Activated CD8-positive, alpha-beta T cell treated with anti-CD3 and anti-CD28 coated beads, Interleukin-2, amount 10 ng/mL, durations not matched to agents 7 days and 5 days (primary cell): Measurements from ENCODE around the gene SLC50A1. TPM values are rescaled to one million over a fixed set of nuclear protein-coding genes. Genes with fewer than 3 reads are reported as not detected.
A peak's percentile ranks its signal among the peaks of the same experiment; 100 is the strongest.

Experiments
- ATAC-seq: fragments of 150-1000 bp; cut with Tn5 transposase; one replicate; pipeline ENCODE4 v1.10.0; 2021; ENCODE audit warnings: moderate library complexity
- CTCF ChIA-PET: fragments of 350-600 bp; sonication (Branson Sonifier 250); formaldehyde crosslinking; loops from one replicate; lab custom pipeline; 2021; ENCODE audit warnings: antibody characterized with exemption; lab: Charles Lee
- POLR2A ChIA-PET: fragments of 350-600 bp; sonication (Branson Sonifier 250); formaldehyde crosslinking; loops from one replicate; lab custom pipeline; 2021; ENCODE audit warnings: antibody characterized with exemption; lab: Charles Lee
- DNase-seq: peaks from one replicate; pipeline ENCODE4 v3.0.0-alpha.2; 2020
- H3K27ac Mint-ChIP-seq: one replicate; pipeline ENCODE4 v1.8.0; 2021; ENCODE audit warnings: mild to moderate bottlenecking, mixed read lengths
- H3K27me3 Mint-ChIP-seq: one replicate; pipeline ENCODE4 v1.8.0; 2021; ENCODE audit warnings: low read depth, mixed read lengths
- H3K36me3 Mint-ChIP-seq: one replicate; pipeline ENCODE4 v1.8.0; 2021; ENCODE audit warnings: low read depth, mixed read lengths
- H3K4me1 Mint-ChIP-seq: one replicate; pipeline ENCODE4 v1.8.0; 2021; ENCODE audit warnings: low read depth, mixed read lengths
- H3K4me3 Mint-ChIP-seq: one replicate; pipeline ENCODE4 v1.8.0; 2021; ENCODE audit warnings: mild to moderate bottlenecking, mixed read lengths
- H3K9me3 Mint-ChIP-seq: one replicate; pipeline ENCODE4 v1.8.0; 2022; ENCODE audit warnings: mixed read lengths; ENCODE audit not compliant: insufficient read depth
- total RNA-seq, 2 experiments: library from RNA; stranded (reverse); gene quantifications; one replicate each; pipeline ENCODE4 v1.2.3, GENCODE V29; 2021

The SLC50A1 gene
- 10 to 100 TPM; 37.5 to 38.9 TPM for total RNA-seq

- ATAC-seq, result peak; percentile 84
- Mint-ChIP-seq H3K4me3 (peak within 1 kb of the TSS; percentile 98), H3K4me1 (peaks cover 47% of the 10 kb centered on the region), H3K27me3 (no peaks in the 10 kb centered on the region), H3K27ac (peak within 1 kb of the TSS; percentile 99), H3K9me3 (no peaks in the 10 kb centered on the region), H3K36me3 (peaks cover 24% of the 10 kb centered on the region)
- POLR2A ChIA-PET, result interaction anchor here (0.5 to 1.4 kb wide), 9 partner anchors 10 to 364 kb away, joined by 3 to 9 read pairs (median 3); partner anchors contain the start of gene CKS1B
- DNase-seq, result peak; percentile 95
- CTCF ChIA-PET, result interaction anchor here (1.0 to 5.7 kb wide), 7 partner anchors 32 to 117 kb away, joined by 3 to 41 read pairs (median 17); partner anchors contain the start of gene KRTCAP2
Measured at GRCh38 chr1:155135415-155136028, at the start of gene SLC50A1. SLC50A1 (plus strand) TSS chr1:155135852; CDS start chr1:155135912, 60 bp downstream.

GRCh38 chr1:155086128-155086741 lies 49.4 kb upstream of the SLC50A1 start:
- Mint-ChIP-seq H3K4me1 (peaks cover 38% of the 10 kb centered on the region), H3K27ac (peak overlapping the region; percentile 78), H3K4me3 (peak overlapping the region; percentile 91), H3K27me3 (peaks cover 23% of the 10 kb centered on the region), H3K9me3 (no peaks in the 10 kb centered on the region), H3K36me3 (no peaks in the 10 kb centered on the region)
- CTCF ChIA-PET, result interaction anchor here (1.0 to 4.8 kb wide), 15 partner anchors 9 to 164 kb away, joined by 3 to 201 read pairs (median 15); partner anchors contain the start of genes ADAM15, EFNA4, KRTCAP2 and LENEP
- POLR2A ChIA-PET, result no interaction called here
- ATAC-seq, result peak; percentile 13
- DNase-seq, result peak; percentile 89

- CTCF ChIA-PET, result interaction anchor here (1.1 to 4.8 kb wide), 9 partner anchors 9 to 164 kb away, joined by 3 to 201 read pairs (median 18); partner anchors contain the start of genes EFNA4, KRTCAP2, SLC50A1 and TRIM46
- DNase-seq, result no peak
- peaks cover 38% of the 10 kb centered on the region for H3K4me1 Mint-ChIP-seq
- no peaks in the 10 kb centered on the region for H3K9me3 Mint-ChIP-seq
- H3K27ac Mint-ChIP-seq, result no peak overlapping the region
- no peak for ATAC-seq
- no peak overlapping the region for H3K4me3 Mint-ChIP-seq
- H3K27me3 Mint-ChIP-seq, result peaks cover 18% of the 10 kb centered on the region
- no peaks in the 10 kb centered on the region for H3K36me3 Mint-ChIP-seq
- POLR2A ChIA-PET, result no interaction called here
Measured at GRCh38 chr1:155086856-155087535, 48.7 kb upstream of the SLC50A1 start.

GRCh38 chr1:155091071-155092051 lies 44.3 kb upstream of the SLC50A1 start:
- no peak overlapping the region for H3K4me3 Mint-ChIP-seq
- H3K27ac Mint-ChIP-seq, result no peak overlapping the region
- H3K27me3 Mint-ChIP-seq, result peaks cover 16% of the 10 kb centered on the region
- H3K9me3 Mint-ChIP-seq, result no peaks in the 10 kb centered on the region
- H3K36me3 Mint-ChIP-seq, result no peaks in the 10 kb centered on the region
- ChIA-PET CTCF (interaction anchor here (0.6 to 5.8 kb wide), 50 partner anchors 9 to 507 kb away, joined by 3 to 166 read pairs (median 4); partner anchors contain the start of genes ADAM15, DPM3, EFNA1 and EFNA3), POLR2A (interaction anchor here (0.6 to 1.9 kb wide), 2 partner anchors 28 to 76 kb away, joined by 3 to 4 read pairs; no protein-coding TSS in a partner anchor)
- DNase-seq, result peak; percentile 85
- peak; percentile 84 for ATAC-seq
- H3K4me1 Mint-ChIP-seq, result peaks cover 8% of the 10 kb centered on the region

GRCh38 chr1:155092131-155092530 lies 43.5 kb upstream of the SLC50A1 start:
- Mint-ChIP-seq H3K4me3 (no peak overlapping the region), H3K27me3 (peaks cover 16% of the 10 kb centered on the region), H3K36me3 (no peaks in the 10 kb centered on the region), H3K4me1 (peaks cover 7% of the 10 kb centered on the region), H3K27ac (no peak overlapping the region), H3K9me3 (no peaks in the 10 kb centered on the region)
- ChIA-PET POLR2A (interaction anchor here (0.6 to 1.9 kb wide), 2 partner anchors 29 to 75 kb away, joined by 3 to 4 read pairs; no protein-coding TSS in a partner anchor), CTCF (interaction anchor here (0.6 to 5.8 kb wide), 33 partner anchors 11 to 135 kb away, joined by 3 to 166 read pairs (median 7); partner anchors contain the start of genes ADAM15, EFNA1, EFNA3 and KRTCAP2)
- DNase-seq, result no peak
- ATAC-seq, result no peak

GRCh38 chr1:155092641-155093040 lies 43.0 kb upstream of the SLC50A1 start:
- Mint-ChIP-seq H3K27me3 (peaks cover 16% of the 10 kb centered on the region), H3K4me1 (peaks cover 7% of the 10 kb centered on the region), H3K9me3 (no peaks in the 10 kb centered on the region), H3K4me3 (no peak overlapping the region), H3K36me3 (no peaks in the 10 kb centered on the region), H3K27ac (no peak overlapping the region)
- DNase-seq, result no peak
- ChIA-PET CTCF (interaction anchor here (1.7 to 5.8 kb wide), 9 partner anchors 14 to 83 kb away, joined by 4 to 166 read pairs (median 10); partner anchors contain the start of genes EFNA3, KRTCAP2, SLC50A1 and TRIM46), POLR2A (interaction anchor here (1.9 kb wide), 1 partner anchor 74 kb away, joined by 4 read pairs; no protein-coding TSS in a partner anchor)
- no peak for ATAC-seq

GRCh38 chr1:155093911-155094621 lies 41.6 kb upstream of the SLC50A1 start:
- Mint-ChIP-seq H3K4me1 (peaks cover 7% of the 10 kb centered on the region), H3K4me3 (no peak overlapping the region), H3K27me3 (peaks cover 16% of the 10 kb centered on the region), H3K27ac (no peak overlapping the region), H3K36me3 (no peaks in the 10 kb centered on the region), H3K9me3 (no peaks in the 10 kb centered on the region)
- POLR2A ChIA-PET, result no interaction called here
- CTCF ChIA-PET, result interaction anchor here (1.3 to 4.5 kb wide), 5 partner anchors 9 to 79 kb away, joined by 3 to 53 read pairs (median 23); partner anchors contain the start of gene KRTCAP2
- ATAC-seq, result no peak
- DNase-seq, result no peak

GRCh38 chr1:155094622-155094948 lies 41.1 kb upstream of the SLC50A1 start:
- no peaks in the 10 kb centered on the region for H3K9me3 Mint-ChIP-seq
- POLR2A ChIA-PET, result no interaction called here

GRCh38 chr1:155099331-155099730 lies 36.3 kb upstream of the SLC50A1 start:
- no peaks in the 10 kb centered on the region for H3K36me3 Mint-ChIP-seq
- POLR2A ChIA-PET, result no interaction called here
- no peak for ATAC-seq

More at GRCh38 chr1:155094622-155094948, 41.1 kb upstream of the SLC50A1 start:
- no peaks in the 10 kb centered on the region for H3K36me3 Mint-ChIP-seq
- CTCF ChIA-PET, result interaction anchor here (1.2 to 4.5 kb wide), 5 partner anchors 9 to 78 kb away, joined by 3 to 53 read pairs (median 23); partner anchors contain the start of gene KRTCAP2
- no peak overlapping the region for H3K27ac Mint-ChIP-seq
- H3K27me3 Mint-ChIP-seq, result peaks cover 16% of the 10 kb centered on the region
- no peak for ATAC-seq
- H3K4me1 Mint-ChIP-seq, result peaks cover 7% of the 10 kb centered on the region
- H3K4me3 Mint-ChIP-seq, result no peak overlapping the region
- DNase-seq, result no peak

GRCh38 chr1:155103325-155103724 lies 32.3 kb upstream of the SLC50A1 start:
- ChIA-PET CTCF (interaction anchor here (2.9 kb wide), 1 partner anchor 12 kb away, joined by 7 read pairs; no protein-coding TSS in a partner anchor), POLR2A (no interaction called here)
- Mint-ChIP-seq H3K36me3 (no peaks in the 10 kb centered on the region), H3K27me3 (peaks cover 3% of the 10 kb centered on the region), H3K4me3 (no peak overlapping the region), H3K4me1 (no peaks in the 10 kb centered on the region), H3K9me3 (no peaks in the 10 kb centered on the region), H3K27ac (no peak overlapping the region)
- ATAC-seq (no peak), DNase-seq (no peak)

More at GRCh38 chr1:155099331-155099730, 36.3 kb upstream of the SLC50A1 start:
- Mint-ChIP-seq H3K4me1 (no peaks in the 10 kb centered on the region), H3K4me3 (no peak overlapping the region), H3K9me3 (no peaks in the 10 kb centered on the region), H3K27ac (no peak overlapping the region), H3K27me3 (peaks cover 16% of the 10 kb centered on the region)
- CTCF ChIA-PET, result interaction anchor here (1.3 to 2.0 kb wide), 2 partner anchors 8 to 74 kb away, joined by 7 to 8 read pairs; partner anchors contain the start of genes KRTCAP2 and TRIM46
- no peak for DNase-seq
